ENCODE measurements around the gene RUVBL1.

RUVBL1 gene

GRCh38 chr3:128051459-128051836 lies 72.2 kb downstream of the RUVBL1 start:
- H2AFZ ChIP-seq: peak overlapping the region; percentile 99
- H3K9me3 ChIP-seq (ENCODE audit: control insufficient read depth, low read length): no peaks in the 10 kb centered on the region
- peak overlapping the region; percentile 82 for H3K4me2 ChIP-seq (ENCODE audit: low read length)
- H3K4me3 ChIP-seq (ENCODE audit: low read depth, low read length): peak overlapping the region; percentile 79
- no peaks in the 10 kb centered on the region for H3K36me3 ChIP-seq (ENCODE audit: control insufficient read depth, insufficient read depth, low read length)
- peaks cover 14% of the 10 kb centered on the region for H3K4me1 ChIP-seq
- H3K27ac ChIP-seq: peak overlapping the region; percentile 79
- H3K9ac ChIP-seq: peak overlapping the region; percentile 75
- TF ChIP-seq, protein P1, sequence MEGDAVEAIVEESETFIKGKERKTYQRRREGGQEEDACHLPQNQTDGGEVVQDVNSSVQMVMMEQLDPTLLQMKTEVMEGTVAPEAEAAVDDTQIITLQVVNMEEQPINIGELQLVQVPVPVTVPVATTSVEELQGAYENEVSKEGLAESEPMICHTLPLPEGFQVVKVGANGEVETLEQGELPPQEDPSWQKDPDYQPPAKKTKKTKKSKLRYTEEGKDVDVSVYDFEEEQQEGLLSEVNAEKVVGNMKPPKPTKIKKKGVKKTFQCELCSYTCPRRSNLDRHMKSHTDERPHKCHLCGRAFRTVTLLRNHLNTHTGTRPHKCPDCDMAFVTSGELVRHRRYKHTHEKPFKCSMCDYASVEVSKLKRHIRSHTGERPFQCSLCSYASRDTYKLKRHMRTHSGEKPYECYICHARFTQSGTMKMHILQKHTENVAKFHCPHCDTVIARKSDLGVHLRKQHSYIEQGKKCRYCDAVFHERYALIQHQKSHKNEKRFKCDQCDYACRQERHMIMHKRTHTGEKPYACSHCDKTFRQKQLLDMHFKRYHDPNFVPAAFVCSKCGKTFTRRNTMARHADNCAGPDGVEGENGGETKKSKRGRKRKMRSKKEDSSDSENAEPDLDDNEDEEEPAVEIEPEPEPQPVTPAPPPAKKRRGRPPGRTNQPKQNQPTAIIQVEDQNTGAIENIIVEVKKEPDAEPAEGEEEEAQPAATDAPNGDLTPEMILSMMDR (IDR thresholded peaks at IDR 0.05): no peak
- no peaks in the 10 kb centered on the region for H3K27me3 ChIP-seq (ENCODE audit: control insufficient read depth, insufficient read depth, low read length)
- peaks cover 20% of the 10 kb centered on the region for H3K79me2 ChIP-seq

DNA sequence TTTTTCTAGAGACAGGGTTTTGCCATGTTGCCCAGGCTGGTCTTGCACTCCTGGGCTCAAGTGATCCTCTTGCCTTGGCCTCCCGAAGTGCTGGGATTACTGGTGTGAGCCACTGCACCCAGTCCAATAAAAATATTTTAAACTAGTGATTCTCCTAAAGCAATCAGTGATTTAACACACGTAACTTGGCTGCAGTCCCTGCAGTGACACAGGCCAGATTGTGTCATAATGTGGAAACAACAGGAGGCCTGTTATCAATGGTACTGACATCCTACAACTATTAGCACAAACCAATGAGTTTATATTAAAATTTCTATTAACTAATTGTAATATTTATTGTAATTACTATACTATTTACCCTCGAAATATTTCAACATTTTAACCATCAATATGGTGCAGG lies 73.0 kb downstream of the RUVBL1 start:
- Histone ChIP-seq H2AFZ (no peak overlapping the region), H3K4me2 (ENCODE audit: low read length) (no peak overlapping the region), H3K4me1 (peaks cover 14% of the 10 kb centered on the region), H3K9ac (no peak overlapping the region), H3K36me3 (ENCODE audit: control insufficient read depth, insufficient read depth, low read length) (no peaks in the 10 kb centered on the region), H3K27ac (no peak overlapping the region), H3K27me3 (ENCODE audit: control insufficient read depth, insufficient read depth, low read length) (no peaks in the 10 kb centered on the region), H3K4me3 (ENCODE audit: low read depth, low read length) (no peak overlapping the region), H3K9me3 (ENCODE audit: control insufficient read depth, low read length) (no peaks in the 10 kb centered on the region), H3K79me2 (peaks cover 20% of the 10 kb centered on the region)
- TF ChIP-seq, protein P1 (IDR thresholded peaks at IDR 0.05): no peak

GRCh38 chr3:128041344-128041743 lies 82.3 kb downstream of the RUVBL1 start:
- no peak overlapping the region for H3K27ac ChIP-seq
- H3K9me3 ChIP-seq (ENCODE audit: control insufficient read depth, low read length): no peaks in the 10 kb centered on the region
- H2AFZ ChIP-seq: no peak overlapping the region
- no peaks in the 10 kb centered on the region for H3K79me2 ChIP-seq
- no peaks in the 10 kb centered on the region for H3K27me3 ChIP-seq (ENCODE audit: control insufficient read depth, insufficient read depth, low read length)
- no peaks in the 10 kb centered on the region for H3K36me3 ChIP-seq (ENCODE audit: control insufficient read depth, insufficient read depth, low read length)
- TF ChIP-seq, protein P1 (IDR thresholded peaks at IDR 0.05): no peak
- no peak overlapping the region for H3K4me2 ChIP-seq (ENCODE audit: low read length)
- no peak overlapping the region for H3K4me3 ChIP-seq (ENCODE audit: low read depth, low read length)
- H3K9ac ChIP-seq: no peak overlapping the region
- H3K4me1 ChIP-seq: no peaks in the 10 kb centered on the region

GRCh38 chr3:128040660-128041059 lies 83.0 kb downstream of the RUVBL1 start:
- TF ChIP-seq, protein P1 (IDR thresholded peaks at IDR 0.05): no peak
- Histone ChIP-seq H3K4me1 (no peaks in the 10 kb centered on the region), H3K36me3 (ENCODE audit: control insufficient read depth, insufficient read depth, low read length) (no peaks in the 10 kb centered on the region), H3K27me3 (ENCODE audit: control insufficient read depth, insufficient read depth, low read length) (no peaks in the 10 kb centered on the region), H3K9me3 (ENCODE audit: control insufficient read depth, low read length) (no peaks in the 10 kb centered on the region), H2AFZ (no peak overlapping the region), H3K79me2 (no peaks in the 10 kb centered on the region), H3K4me3 (ENCODE audit: low read depth, low read length) (no peak overlapping the region), H3K9ac (no peak overlapping the region), H3K27ac (no peak overlapping the region), H3K4me2 (ENCODE audit: low read length) (no peak overlapping the region)

GRCh38 chr3:128040041-128040440 lies 83.6 kb downstream of the RUVBL1 start:
- H3K4me1 ChIP-seq: no peaks in the 10 kb centered on the region
- no peak overlapping the region for H3K27ac ChIP-seq
- H3K4me3 ChIP-seq (ENCODE audit: low read depth, low read length): no peak overlapping the region
- no peak overlapping the region for H3K4me2 ChIP-seq (ENCODE audit: low read length)
- no peaks in the 10 kb centered on the region for H3K9me3 ChIP-seq (ENCODE audit: control insufficient read depth, low read length)
- TF ChIP-seq, protein P1 (IDR thresholded peaks at IDR 0.05): no peak
- H3K36me3 ChIP-seq (ENCODE audit: control insufficient read depth, insufficient read depth, low read length): no peaks in the 10 kb centered on the region
- no peaks in the 10 kb centered on the region for H3K27me3 ChIP-seq (ENCODE audit: control insufficient read depth, insufficient read depth, low read length)
- H3K79me2 ChIP-seq: no peaks in the 10 kb centered on the region
- no peak overlapping the region for H2AFZ ChIP-seq
- no peak overlapping the region for H3K9ac ChIP-seq

All from parathyroid adenoma (tissue), 2 donors.